ENCODE results near the gene ODAD4.

GRCh38 chr17:41932816-41933389, 2.5 kb downstream of the ODAD4 start:
- TF ChIP-seq EP300 (IDR thresholded peaks at IDR 0.05; ENCODE audit: borderline replicate concordance) (no peak), MAX (IDR thresholded peaks at IDR 0.05) (no peak), NFIC (IDR thresholded peaks at IDR 0.05) (no peak), CEBPB (IDR thresholded peaks at IDR 0.05) (no peak), USF1 (IDR thresholded peaks at IDR 0.05) (no peak), REST (IDR thresholded peaks at IDR 0.05; ENCODE audit: low read depth) (no peak), RAD21 (IDR thresholded peaks at IDR 0.05; ENCODE audit: low read depth) (no peak), YY1 (IDR thresholded peaks at IDR 0.05; ENCODE audit: low read depth) (no peak)
